Cardiac muscle cell (in vitro differentiated cells and primary cell): ENCODE data around the gene ZNF385C. TPM values are rescaled to one million over a fixed set of nuclear protein-coding genes. Genes with fewer than 3 reads are reported as not detected.
A peak's percentile ranks its signal among the peaks of the same experiment; 100 is the strongest.

Experiments used
- DNase-seq, 2 donors: peaks; one replicate each; pipeline versions ENCODE4 v3.0.0 to v3.0.0-alpha.2; 2010 to 2017; ENCODE audit warnings: low read depth in 1 of 2, low spot score in 1 of 2
- H3K27ac ChIP-seq: fragments of 200-600 bp; sonication (generic); 2 replicates; pipeline ENCODE4 v1.5.1; 2016
- H3K27me3 ChIP-seq: fragments of 200-600 bp; sonication (generic); 2 replicates; pipeline ENCODE4 v1.6.0; 2016; ENCODE audit warnings: control low read depth
- H3K36me3 ChIP-seq: fragments of 200-600 bp; sonication (generic); 2 replicates; pipeline ENCODE4 v1.5.1; 2016; ENCODE audit warnings: control low read depth
- H3K4me1 ChIP-seq: fragments of 200-600 bp; sonication (generic); 2 replicates; pipeline ENCODE4 v1.8.1; 2017; ENCODE audit warnings: low read depth, mild to moderate bottlenecking, mixed run types
- H3K4me3 ChIP-seq: fragments of 200-600 bp; sonication (generic); 2 replicates; pipeline ENCODE4 v1.5.1; 2016; ENCODE audit warnings: mild to moderate bottlenecking
- H3K9me3 ChIP-seq: fragments of 200-600 bp; sonication (generic); 2 replicates; pipeline ENCODE4 v1.5.1; 2017; ENCODE audit warnings: low read depth, mild to moderate bottlenecking, control low read depth
- CTCF ChIP-seq: IDR thresholded peaks from 2 replicates; pipeline ENCODE4 v1.5.1; 2012; ENCODE audit warnings: low read depth, mild to moderate bottlenecking, low read length
- polyA plus RNA-seq: library from polyadenylated mRNA; unstranded; fragments of >200 nt; fragmentation: Nextera tagmentation; extraction: Ambion mirVana; gene quantifications from 2 replicates; pipeline ENCODE4 v1.2.1, GENCODE V29; 2016
- total RNA-seq: library from RNA; depleted of rRNA; stranded (reverse); fragments of >200 nt; gene quantifications from 2 replicates; pipeline ENCODE4 v1.2.3, GENCODE V29; 2016

ZNF385C gene
- total and polyA plus RNA-seq, 2 experiments from 2014 or later: 2.1 to 3.0 TPM

- Histone ChIP-seq H3K4me3 (no peak overlapping the region), H3K4me1 (peaks cover 7% of the 10 kb centered on the region), H3K27me3 (no peaks in the 10 kb centered on the region), H3K9me3 (no peaks in the 10 kb centered on the region), H3K27ac (no peak overlapping the region), H3K36me3 (no peaks in the 10 kb centered on the region)
- DNase-seq: no peak
- no peak for TF ChIP-seq CTCF
Measured at GRCh38 chr17:42055496-42055895, 42.8 kb downstream of the ZNF385C start.

GRCh38 chr17:42055027-42055426, 43.2 kb downstream of the ZNF385C start:
- Histone ChIP-seq H3K36me3 (no peaks in the 10 kb centered on the region), H3K9me3 (no peaks in the 10 kb centered on the region), H3K27ac (no peak overlapping the region), H3K4me1 (peaks cover 7% of the 10 kb centered on the region), H3K4me3 (no peak overlapping the region), H3K27me3 (no peaks in the 10 kb centered on the region)
- no peak for TF ChIP-seq CTCF
- no peak for DNase-seq

- Histone ChIP-seq H3K36me3 (no peaks in the 10 kb centered on the region), H3K4me3 (no peak overlapping the region), H3K4me1 (peaks cover 7% of the 10 kb centered on the region), H3K27ac (no peak overlapping the region), H3K27me3 (no peaks in the 10 kb centered on the region), H3K9me3 (no peaks in the 10 kb centered on the region)
- peak in 1 of 2 donors; percentile 28 for DNase-seq
- no peak for TF ChIP-seq CTCF
Measured at GRCh38 chr17:42053731-42054500, 44.4 kb downstream of the ZNF385C start.

- H3K4me1 ChIP-seq: peaks cover 10% of the 10 kb centered on the region
Measured at GRCh38 chr17:42052346-42052877, 45.9 kb downstream of the ZNF385C start.

GRCh38 chr17:42051645-42052044, 46.6 kb downstream of the ZNF385C start:
- Histone ChIP-seq H3K27me3 (no peaks in the 10 kb centered on the region), H3K27ac (no peak overlapping the region), H3K4me1 (peaks cover 10% of the 10 kb centered on the region), H3K4me3 (no peak overlapping the region), H3K9me3 (no peaks in the 10 kb centered on the region), H3K36me3 (no peaks in the 10 kb centered on the region)
- TF ChIP-seq CTCF: no peak
- DNase-seq: no peak

More at GRCh38 chr17:42052346-42052877, 45.9 kb downstream of the ZNF385C start:
- no peaks in the 10 kb centered on the region for H3K27me3 ChIP-seq
- H3K27ac ChIP-seq: no peak overlapping the region
- H3K9me3 ChIP-seq: no peaks in the 10 kb centered on the region
- H3K4me3 ChIP-seq: no peak overlapping the region
- no peak for DNase-seq
- no peak for TF ChIP-seq CTCF
- no peaks in the 10 kb centered on the region for H3K36me3 ChIP-seq
